ENCODE results near the gene CEP55.

GRCh38 chr10:93573051-93573909, 76.9 kb downstream of the CEP55 start:
- TF ChIP-seq GATA2 (IDR thresholded peaks at IDR 0.05; ENCODE audit: low read depth, low read length) (0 out of 2 replicates have a peak, but pooled peaks have one; percentile 11), GATA3 (IDR thresholded peaks at IDR 0.05; ENCODE audit: low read depth, low read length) (no peak)

Data from SH-SY5Y (cell line).